AG04449 (cell line): ENCODE data around the gene METRNL.
A peak's percentile ranks its signal among the peaks of the same experiment; 100 is the strongest.

Experiments
- CTCF ChIA-PET: fragments of 350-600 bp; formaldehyde crosslinking; extraction: SDS; loops from one replicate; lab custom pipeline; 2021; ENCODE audit warnings: antibody characterized with exemption; lab: Yijun Ruan, JAX
- POLR2A ChIA-PET: fragments of 400-600, 350-600 bp; formaldehyde crosslinking; extraction: SDS; loops from one replicate; lab custom pipeline; 2020; ENCODE audit warnings: antibody characterized with exemption, inconsistent platforms; lab: Yijun Ruan, JAX
- DNase-seq: peaks from one replicate; pipeline ENCODE4 v3.0.0-alpha.2; 2010; ENCODE audit warnings: low read depth, low spot score
- H3K4me3 ChIP-seq: 2 replicates; pipeline ENCODE4 v1.5.1; 2011; ENCODE audit warnings: low read depth, mild to moderate bottlenecking, control low read depth, low read length
- TF ChIP-seq, protein P1 (sequence below): IDR thresholded peaks from one replicate; pipeline ENCODE4 v1.5.1; 2011; ENCODE audit warnings: mild to moderate bottlenecking, moderate library complexity, low read length, control low read depth, inconsistent platforms; ENCODE audit not compliant: insufficient read depth; ENCODE audit errors: missing control alignments

The METRNL gene

DNA sequence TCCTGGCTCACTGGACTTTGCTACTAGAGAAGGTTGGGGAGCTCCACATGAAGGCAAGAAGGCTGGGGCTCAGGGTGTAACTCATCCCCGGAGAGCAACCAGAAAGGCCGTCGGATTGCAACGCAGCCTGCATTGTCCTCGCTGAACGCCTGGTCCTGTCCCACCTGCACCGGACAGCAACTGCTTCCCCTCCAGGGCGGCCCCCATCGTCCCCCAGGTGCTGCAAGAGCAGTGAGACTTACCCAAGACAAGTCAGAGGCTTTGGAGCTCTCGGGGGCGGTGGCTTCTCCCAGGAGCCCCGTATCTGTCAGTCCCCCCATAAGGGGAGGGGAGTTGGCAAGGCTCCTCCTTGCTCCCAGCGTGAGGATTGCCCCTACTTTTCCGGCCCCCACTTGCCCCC lies 18.4 kb downstream of the METRNL start:
- POLR2A ChIA-PET, result interaction anchor here (1.2 to 1.3 kb wide), 2 partner anchors 9 to 14 kb away, joined by 3 to 4 read pairs; no protein-coding TSS in a partner anchor
- TF ChIP-seq, protein P1, sequence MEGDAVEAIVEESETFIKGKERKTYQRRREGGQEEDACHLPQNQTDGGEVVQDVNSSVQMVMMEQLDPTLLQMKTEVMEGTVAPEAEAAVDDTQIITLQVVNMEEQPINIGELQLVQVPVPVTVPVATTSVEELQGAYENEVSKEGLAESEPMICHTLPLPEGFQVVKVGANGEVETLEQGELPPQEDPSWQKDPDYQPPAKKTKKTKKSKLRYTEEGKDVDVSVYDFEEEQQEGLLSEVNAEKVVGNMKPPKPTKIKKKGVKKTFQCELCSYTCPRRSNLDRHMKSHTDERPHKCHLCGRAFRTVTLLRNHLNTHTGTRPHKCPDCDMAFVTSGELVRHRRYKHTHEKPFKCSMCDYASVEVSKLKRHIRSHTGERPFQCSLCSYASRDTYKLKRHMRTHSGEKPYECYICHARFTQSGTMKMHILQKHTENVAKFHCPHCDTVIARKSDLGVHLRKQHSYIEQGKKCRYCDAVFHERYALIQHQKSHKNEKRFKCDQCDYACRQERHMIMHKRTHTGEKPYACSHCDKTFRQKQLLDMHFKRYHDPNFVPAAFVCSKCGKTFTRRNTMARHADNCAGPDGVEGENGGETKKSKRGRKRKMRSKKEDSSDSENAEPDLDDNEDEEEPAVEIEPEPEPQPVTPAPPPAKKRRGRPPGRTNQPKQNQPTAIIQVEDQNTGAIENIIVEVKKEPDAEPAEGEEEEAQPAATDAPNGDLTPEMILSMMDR, result no peak
- H3K4me3 ChIP-seq, result no peak overlapping the region
- no peak for DNase-seq
- CTCF ChIA-PET, result interaction anchor here (1.1 kb wide), 1 partner anchor 605 kb away, joined by 3 read pairs; no protein-coding TSS in a partner anchor

DNA sequence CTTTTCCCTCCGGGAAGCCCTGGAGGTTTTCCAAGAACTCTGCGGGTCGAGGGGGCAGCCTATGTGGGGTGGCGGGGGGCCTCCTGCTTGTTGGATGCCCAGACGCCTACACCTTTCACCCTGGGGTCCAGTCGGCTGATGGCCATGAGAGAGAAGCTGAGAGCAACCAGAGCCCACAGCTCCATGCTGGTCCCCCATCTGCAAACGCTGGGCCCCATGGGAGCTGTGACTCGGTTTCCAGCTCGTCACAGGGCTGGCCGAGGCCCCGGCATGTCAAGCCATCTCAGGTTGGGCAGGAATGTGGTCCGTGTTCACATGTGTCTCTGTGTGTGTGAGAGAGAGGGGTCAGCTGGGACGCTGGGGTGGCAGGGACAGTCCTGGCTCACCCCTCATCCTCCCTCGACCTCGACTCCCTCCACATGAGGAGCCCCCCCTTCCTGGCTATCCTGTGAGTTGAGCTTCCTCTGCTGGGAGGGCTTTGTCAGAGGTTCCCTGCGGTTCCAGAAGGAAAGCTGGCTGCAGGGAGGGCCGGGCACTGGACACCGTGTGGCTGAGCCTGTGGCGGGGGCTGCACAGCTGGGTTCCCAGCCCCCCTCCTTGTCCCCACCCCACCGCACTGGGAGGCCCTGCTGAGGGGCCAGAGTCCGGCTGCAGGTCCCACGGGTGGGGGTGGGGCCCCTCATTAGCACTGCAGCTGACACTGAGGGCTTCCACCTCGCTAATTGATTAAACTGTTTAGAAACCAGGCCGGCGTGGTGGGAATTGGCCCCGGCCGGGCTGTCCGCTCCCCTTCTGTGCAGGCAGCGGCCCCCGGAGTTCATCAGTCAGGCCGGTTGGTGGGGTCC lies 19.1 kb downstream of the METRNL start:
- H3K4me3 ChIP-seq, result no peak overlapping the region
- ChIA-PET CTCF (interaction anchor here (1.1 kb wide), 1 partner anchor 606 kb away, joined by 3 read pairs; no protein-coding TSS in a partner anchor), POLR2A (interaction anchor here (1.2 to 1.3 kb wide), 2 partner anchors 10 to 15 kb away, joined by 3 to 4 read pairs; no protein-coding TSS in a partner anchor)
- TF ChIP-seq, protein P1, result no peak
- no peak for DNase-seq

DNA sequence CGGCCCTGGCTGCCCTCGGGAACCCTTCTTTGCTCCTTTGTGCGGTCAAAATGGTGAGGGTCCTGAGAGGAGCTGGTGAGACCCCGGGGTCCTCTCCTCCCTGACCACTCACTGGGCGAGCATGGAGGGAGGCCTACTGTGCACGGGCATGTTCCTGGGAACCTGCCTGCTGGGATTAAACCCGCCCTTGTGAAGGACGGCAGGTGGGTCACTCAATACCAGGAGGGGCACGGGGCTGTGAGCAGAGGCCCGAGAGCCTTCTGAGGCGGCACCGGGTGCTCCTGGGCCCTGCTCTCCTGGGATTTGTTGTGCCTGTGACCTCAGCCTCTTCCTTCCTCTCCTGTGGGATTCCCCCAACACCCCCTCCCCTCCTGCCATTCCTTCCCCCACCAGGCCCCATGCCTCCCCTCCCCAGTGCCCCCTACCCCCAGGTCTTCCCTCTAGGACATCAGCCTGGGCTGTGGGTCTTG lies 19.7 kb downstream of the METRNL start:
- TF ChIP-seq, protein P1, result no peak

DNA sequence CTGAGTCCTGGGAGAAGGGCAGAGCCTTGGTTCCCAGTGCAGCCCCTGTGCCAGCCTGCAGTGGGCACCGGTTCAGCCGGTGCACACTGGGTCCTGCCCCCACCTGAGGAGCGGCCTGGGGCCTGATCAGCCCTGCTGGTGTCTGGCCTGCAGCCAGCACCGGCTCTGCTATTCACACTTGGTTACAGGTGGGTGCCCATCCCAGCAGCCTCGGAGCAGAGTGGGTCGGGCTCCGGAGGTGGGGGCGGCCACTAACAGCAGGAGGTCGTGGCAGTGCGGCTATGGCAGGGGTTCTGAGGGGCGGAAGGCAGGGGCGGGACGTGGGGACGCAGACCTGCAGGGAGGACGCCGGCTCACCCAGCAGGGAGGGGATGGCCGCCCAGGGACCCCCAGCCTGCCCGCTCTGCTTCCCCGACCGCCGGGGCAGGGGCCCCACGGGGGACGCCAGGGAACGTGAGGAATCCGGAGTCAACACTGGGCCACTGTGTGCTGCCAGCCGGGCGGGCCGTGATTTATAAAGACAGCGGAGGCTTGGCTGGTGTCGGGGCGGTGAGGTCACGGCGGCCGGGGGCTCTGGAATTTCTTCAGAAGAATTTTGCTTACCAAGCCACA lies 20.3 kb downstream of the METRNL start:
- ChIA-PET CTCF (no interaction called here), POLR2A (no interaction called here)
- peak overlapping the region; percentile 8; the same call in 1 of the 2 replicates for H3K4me3 ChIP-seq
- TF ChIP-seq, protein P1, result no peak
- no peak for DNase-seq

More for the DNA sequence above, 19.7 kb downstream of the METRNL start:
- ChIA-PET POLR2A (interaction anchor here (1.2 kb wide), 1 partner anchor 16 kb away, joined by 4 read pairs; no protein-coding TSS in a partner anchor), CTCF (no interaction called here)
- H3K4me3 ChIP-seq, result no peak overlapping the region
- DNase-seq, result no peak

DNA sequence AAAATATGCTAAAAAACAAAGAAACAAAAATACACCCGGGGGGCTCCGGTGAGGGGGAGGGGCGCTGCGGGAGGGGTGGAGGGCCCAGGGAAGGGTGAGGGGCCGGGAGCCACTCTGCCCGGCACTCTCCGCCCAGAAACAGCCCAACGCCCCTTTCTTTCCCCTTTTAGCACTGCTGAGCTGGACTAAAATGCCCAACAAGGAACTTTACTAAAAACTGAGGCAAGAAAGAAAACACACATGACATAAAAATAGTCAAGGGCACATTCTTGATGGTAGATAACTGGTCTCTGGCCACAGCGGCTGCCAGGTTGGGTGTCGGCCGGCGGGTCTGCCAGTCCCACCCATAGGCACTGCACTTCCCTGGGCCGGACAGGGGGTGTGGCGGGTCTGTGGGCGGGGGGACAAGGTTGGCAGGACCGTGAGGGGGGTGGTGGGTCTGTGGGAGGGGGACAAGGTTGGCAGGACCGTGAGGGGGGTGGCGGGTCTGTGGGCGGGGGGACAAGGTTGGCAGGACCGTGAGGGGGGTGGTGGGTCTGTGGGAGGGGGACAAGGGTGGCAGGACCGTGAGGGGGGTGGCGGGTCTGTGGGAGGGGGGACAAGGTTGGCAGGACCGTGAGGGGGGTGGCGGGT lies 20.9 kb downstream of the METRNL start:
- TF ChIP-seq, protein P1, result no peak
- no peak for DNase-seq
- POLR2A ChIA-PET, result no interaction called here
- CTCF ChIA-PET, result interaction anchor here (0.9 kb wide), 1 partner anchor 137 kb away, joined by 3 read pairs; no protein-coding TSS in a partner anchor
- no peak overlapping the region for H3K4me3 ChIP-seq
